ENCODE measurements around the gene TCP11. TPM values are rescaled to one million over a fixed set of nuclear protein-coding genes. Genes with fewer than 3 reads are reported as not detected.

TCP11 gene
- total and polyA plus RNA-seq, 9 donors: 0.12 to 0.53 (median 0.31) TPM

Other genes starting within 250 kb of the TCP11 start
- gene SCUBE3, start 72.6 kb upstream of the TCP11 start, total RNA-seq: 0.40 TPM
- 1 to 10 TPM in 7 of 8 donors, under 1 TPM in 1; 0.87 to 3.2 (median 1.5) TPM for gene SCUBE3, start 72.6 kb upstream of the TCP11 start, polyA plus RNA-seq (ENCODE audit: insufficient read depth in 1 of 8, insufficient read length in 8 of 8, low replicate concordance in 1 of 8)
- 13.7 TPM for gene ZNF76, start 118.4 kb upstream of the TCP11 start, total RNA-seq
- 10 to 100 TPM; 19.1 to 37.1 (median 25.3) TPM for gene ZNF76, start 118.4 kb upstream of the TCP11 start, polyA plus RNA-seq (ENCODE audit: insufficient read depth in 1 of 8, insufficient read length in 8 of 8, low replicate concordance in 1 of 8)
- 6.1 TPM for gene DEF6, start 156.5 kb upstream of the TCP11 start, total RNA-seq
- gene DEF6, start 156.5 kb upstream of the TCP11 start, polyA plus RNA-seq (ENCODE audit: insufficient read depth in 1 of 8, insufficient read length in 8 of 8, low replicate concordance in 1 of 8): 1 to 10 TPM; 4.7 to 8.4 (median 6.1) TPM
- 5.9 TPM for gene PPARD, start 201.2 kb upstream of the TCP11 start, total RNA-seq
- 10 to 100 TPM; 18.5 to 26.4 (median 22.2) TPM for gene PPARD, start 201.2 kb upstream of the TCP11 start, polyA plus RNA-seq (ENCODE audit: insufficient read depth in 1 of 8, insufficient read length in 8 of 8, low replicate concordance in 1 of 8)